Fibroblast of skin of right biceps (primary cell): Measurements from ENCODE around the gene ETV7.
"Not testable (repeated sequence)": the region's sequence is repeated elsewhere in the genome, so short reads cannot be mapped to it uniquely, and the experiment has no call there.

Experiments used
- DNase-seq: peaks from one replicate; pipeline ENCODE4 v3.0.0-alpha.2; 2013

ETV7 gene

GRCh38 chr6:36338223-36338622, 49.2 kb downstream of the ETV7 start:
- DNase-seq: not testable (repeated sequence)

GRCh38 chr6:36337814-36338213, 49.7 kb downstream of the ETV7 start:
- no peak for DNase-seq

GRCh38 chr6:36336779-36337241, 50.7 kb downstream of the ETV7 start, which contains the start of gene BNIP5:
TSS of gene BNIP5 (minus strand) at chr6:36336888. CDS start at chr6:36330690, 6,198 bp downstream.
- no peak for DNase-seq

- no peak for DNase-seq
Observed at GRCh38 chr6:36336208-36336710, 51.2 kb downstream of the ETV7 start.

- no peak for DNase-seq
Observed at GRCh38 chr6:36335465-36336207, 51.8 kb downstream of the ETV7 start.

GRCh38 chr6:36334832-36335459, 52.5 kb downstream of the ETV7 start:
- no peak for DNase-seq

GRCh38 chr6:36333931-36334725, 53.3 kb downstream of the ETV7 start:
- DNase-seq: peak; percentile 17

- no peak for DNase-seq
Observed at GRCh38 chr6:36333171-36333895, 54.1 kb downstream of the ETV7 start.

- no peak for DNase-seq
Observed at GRCh38 chr6:36331381-36331780, 56.1 kb downstream of the ETV7 start.

- DNase-seq: no peak
Observed at GRCh38 chr6:36330366-36330765, 57.1 kb downstream of the ETV7 start.

GRCh38 chr6:36329798-36330291, 57.6 kb downstream of the ETV7 start:
- DNase-seq: no peak

GRCh38 chr6:36328600-36328999, 58.9 kb downstream of the ETV7 start:
- no peak for DNase-seq

- no peak for DNase-seq
Observed at GRCh38 chr6:36327919-36328236, 59.6 kb downstream of the ETV7 start.

GRCh38 chr6:36327226-36327918, 60.1 kb downstream of the ETV7 start:
- DNase-seq: no peak

GRCh38 chr6:36326356-36326995, 61.0 kb downstream of the ETV7 start:
- no peak for DNase-seq

- DNase-seq: no peak
Observed at GRCh38 chr6:36324715-36325114, 62.8 kb downstream of the ETV7 start.

GRCh38 chr6:36324191-36324590, 63.3 kb downstream of the ETV7 start:
- DNase-seq: no peak

- DNase-seq: no peak
Observed at GRCh38 chr6:36323062-36323461, 64.4 kb downstream of the ETV7 start.

GRCh38 chr6:36322591-36322990, 64.9 kb downstream of the ETV7 start:
- DNase-seq: no peak

GRCh38 chr6:36320475-36320874, 67.0 kb downstream of the ETV7 start:
- no peak for DNase-seq

GRCh38 chr6:36319821-36320220, 67.6 kb downstream of the ETV7 start:
- DNase-seq: no peak

GRCh38 chr6:36319436-36319762, 68.1 kb downstream of the ETV7 start:
- DNase-seq: no peak
